Right atrium auricular region (tissue), 2 donors: ENCODE data around the gene PAIP1. TPM values are rescaled to one million over a fixed set of nuclear protein-coding genes. Genes with fewer than 3 reads are reported as not detected.
"Not testable (repeated sequence)": the region's sequence is repeated elsewhere in the genome, so short reads cannot be mapped to it uniquely, and the experiment has no call there.

Source experiments
- DNase-seq: peaks from one replicate; pipeline ENCODE4 v3.0.0-alpha.2; 2019; ENCODE audit warnings: low spot score
- H3K27ac ChIP-seq, 2 donors: fragments of 200-600 bp; sonication (generic); 1 replicate in 1 of 2; 2 replicates in 1 of 2; pipeline ENCODE4 v1.5.1; 2016 to 2019
- H3K27me3 ChIP-seq, 2 donors: fragments of 200-600 bp; sonication (generic); one replicate each; pipeline versions ENCODE4 v1.5.1 to v1.6.0; 2017 to 2019
- H3K36me3 ChIP-seq: fragments of 200-600 bp; sonication (generic); one replicate; pipeline ENCODE4 v1.5.1; 2016
- H3K4me1 ChIP-seq, 2 donors: fragments of 200-600 bp; sonication (generic); one replicate each; pipeline versions ENCODE4 v1.5.1 to v1.6.0; 2017 to 2019
- H3K4me3 ChIP-seq, 2 donors: fragments of 200-600 bp; sonication (generic); 1 replicate in 1 of 2; 2 replicates in 1 of 2; pipeline ENCODE4 v1.5.1; 2017 to 2019; ENCODE audit warnings: mild to moderate bottlenecking in 1 of 2, moderate library complexity in 1 of 2
- H3K9me3 ChIP-seq, 2 donors: fragments of 200-600 bp; sonication (generic); one replicate each; pipeline ENCODE4 v1.5.1; 2019
- CTCF ChIP-seq, 2 donors: fragments of 200-600 bp; sonication (generic); IDR thresholded peaks; one replicate each; pipeline ENCODE4 v1.5.1; 2019; ENCODE audit warnings: antibody characterized with exemption in 2 of 2
- total RNA-seq, 2 donors: library from RNA; depleted of rRNA; stranded (reverse); fragments of >200 nt; gene quantifications; one replicate each; pipeline ENCODE4 v1.1.0, GENCODE V29; 2016

PAIP1 gene
- total RNA-seq, 2 donors from 2014 or later: 68.0 to 80.3 TPM

DNA sequence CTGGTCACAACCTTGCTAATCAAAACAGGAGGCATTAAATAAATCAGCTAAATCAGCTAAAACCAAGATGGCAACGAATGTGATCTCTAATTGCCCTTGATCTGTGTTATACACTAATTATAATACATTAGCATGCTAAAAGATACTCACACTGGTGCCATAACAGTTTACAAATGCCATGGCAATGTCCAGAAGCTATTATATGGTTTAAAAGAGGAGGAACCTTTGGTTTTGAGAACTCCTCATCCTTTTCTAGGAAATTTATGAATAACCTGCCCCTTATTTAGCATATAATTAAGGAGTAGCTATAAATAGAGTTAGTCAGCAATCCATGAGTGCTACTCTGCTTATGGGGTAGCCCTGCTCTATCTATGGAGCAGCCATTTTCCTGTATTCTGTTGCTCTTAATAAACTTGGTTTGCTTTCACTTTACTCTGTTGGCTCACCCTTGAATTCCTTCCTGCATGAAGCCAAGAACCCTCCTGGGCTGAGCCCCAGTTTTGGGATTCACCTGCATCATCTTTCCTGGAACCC is 27.4 kb upstream of the PAIP1 start:
- no peak for TF ChIP-seq CTCF (IDR thresholded peaks at IDR 0.05)
- no peaks in the 10 kb centered on the region for H3K27me3 ChIP-seq
- H3K4me3 ChIP-seq: no peak overlapping the region
- no peaks in the 10 kb centered on the region for H3K4me1 ChIP-seq
- H3K9me3 ChIP-seq: no peaks in the 10 kb centered on the region
- DNase-seq: no peak
- H3K36me3 ChIP-seq: no peaks in the 10 kb centered on the region
- no peak overlapping the region for H3K27ac ChIP-seq

DNA sequence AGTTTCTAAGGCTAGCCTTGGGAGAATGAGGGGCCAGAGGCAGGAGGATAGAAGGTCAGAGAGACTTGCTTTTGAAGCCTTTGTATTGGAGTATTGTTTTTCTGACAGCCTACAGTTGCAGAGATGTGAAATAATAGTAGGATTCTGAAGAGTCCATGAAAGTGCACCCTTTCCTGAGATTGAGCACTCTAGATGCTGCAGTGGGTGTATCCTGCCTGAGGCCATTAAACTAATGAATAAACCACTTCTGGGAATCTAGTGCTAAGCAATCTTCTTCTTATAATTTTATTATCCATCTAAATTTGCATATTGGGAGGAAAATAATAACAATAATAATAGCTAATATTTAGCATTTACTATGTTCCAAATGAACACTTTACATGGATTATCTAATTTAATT is 26.8 kb upstream of the PAIP1 start:
- TF ChIP-seq CTCF (IDR thresholded peaks at IDR 0.05): no peak
- H3K4me3 ChIP-seq: no peak overlapping the region
- no peak for DNase-seq
- H3K27ac ChIP-seq: no peak overlapping the region
- no peaks in the 10 kb centered on the region for H3K9me3 ChIP-seq
- H3K4me1 ChIP-seq: no peaks in the 10 kb centered on the region
- no peaks in the 10 kb centered on the region for H3K36me3 ChIP-seq
- no peaks in the 10 kb centered on the region for H3K27me3 ChIP-seq

DNA sequence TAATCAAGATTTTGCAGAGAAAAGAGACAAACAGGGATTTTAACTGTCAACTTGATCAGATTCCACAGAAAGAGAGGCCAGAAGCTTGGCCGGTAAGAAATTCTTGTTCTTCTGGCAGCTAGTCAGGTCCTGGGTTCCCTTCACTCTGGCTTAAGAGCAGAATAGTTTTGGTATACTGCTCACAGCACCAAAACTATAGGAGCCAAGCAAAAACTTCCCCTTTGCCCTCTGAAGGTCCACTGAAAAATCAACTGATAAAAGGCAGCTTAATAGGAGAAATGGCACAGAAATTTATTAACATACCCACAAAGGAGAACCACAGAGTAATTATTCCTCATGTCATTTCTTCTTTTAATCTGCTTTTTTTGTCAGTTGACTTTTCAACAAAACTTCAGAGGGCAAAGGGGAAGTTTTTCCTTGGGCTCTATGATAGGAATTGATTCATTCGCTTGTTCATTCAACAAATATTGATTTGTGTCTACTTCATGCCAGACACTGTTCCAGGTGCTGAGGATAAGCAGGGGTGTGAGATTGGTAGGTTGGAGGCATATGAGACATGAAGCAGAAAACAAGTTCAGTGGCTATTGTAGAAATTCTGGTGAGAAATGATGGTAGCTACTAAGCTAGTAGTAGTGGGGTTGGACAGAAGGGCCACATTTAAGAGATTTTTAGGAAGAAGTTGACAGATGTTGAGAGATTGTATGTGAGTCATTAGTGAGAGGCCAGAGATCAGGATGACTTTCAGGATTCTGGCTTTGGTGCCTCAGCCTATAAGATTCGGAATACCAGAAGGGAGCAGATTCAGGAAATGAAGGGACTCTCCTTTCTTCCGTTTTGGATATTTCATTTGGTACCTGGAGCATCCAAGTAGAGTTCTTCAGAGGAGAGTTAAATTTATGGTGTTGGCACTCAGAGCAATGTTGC is 25.5 kb upstream of the PAIP1 start:
- no peak for TF ChIP-seq CTCF (IDR thresholded peaks at IDR 0.05)
- Histone ChIP-seq H3K27me3 (no peaks in the 10 kb centered on the region), H3K36me3 (no peaks in the 10 kb centered on the region), H3K9me3 (no peaks in the 10 kb centered on the region), H3K27ac (no peak overlapping the region), H3K4me3 (no peak overlapping the region), H3K4me1 (no peaks in the 10 kb centered on the region)
- DNase-seq: no peak

DNA sequence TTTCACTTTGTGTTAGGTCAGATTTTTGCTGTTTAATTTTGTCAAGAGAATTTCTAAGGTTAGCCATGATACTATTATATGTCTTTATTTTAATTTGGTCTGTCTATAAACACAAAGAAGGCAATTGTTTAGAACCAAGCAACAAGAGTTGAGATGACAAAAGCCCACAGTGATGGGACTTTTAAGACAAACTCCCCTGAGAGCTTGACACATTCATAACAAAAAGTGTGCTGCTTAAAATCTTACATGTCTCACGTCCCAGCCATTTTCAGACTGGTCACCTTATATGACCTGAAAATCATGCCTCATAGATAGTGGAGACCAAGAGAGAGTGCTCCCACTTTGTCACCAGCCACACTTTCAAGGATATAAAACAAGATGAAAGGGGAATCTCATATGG is 24.5 kb upstream of the PAIP1 start:
- no peaks in the 10 kb centered on the region for H3K9me3 ChIP-seq
- no peaks in the 10 kb centered on the region for H3K27me3 ChIP-seq
- H3K27ac ChIP-seq: no peak overlapping the region
- no peak overlapping the region for H3K4me3 ChIP-seq
- no peaks in the 10 kb centered on the region for H3K4me1 ChIP-seq
- DNase-seq: no peak
- no peak for TF ChIP-seq CTCF (IDR thresholded peaks at IDR 0.05)
- no peaks in the 10 kb centered on the region for H3K36me3 ChIP-seq

GRCh38 chr5:43580402-43581210 is 23.7 kb upstream of the PAIP1 start:
- H3K9me3 ChIP-seq, H3K4me1 ChIP-seq, H3K4me3 ChIP-seq, H3K36me3 ChIP-seq, DNase-seq, H3K27me3 ChIP-seq, H3K27ac ChIP-seq: not testable (repeated sequence)

DNA sequence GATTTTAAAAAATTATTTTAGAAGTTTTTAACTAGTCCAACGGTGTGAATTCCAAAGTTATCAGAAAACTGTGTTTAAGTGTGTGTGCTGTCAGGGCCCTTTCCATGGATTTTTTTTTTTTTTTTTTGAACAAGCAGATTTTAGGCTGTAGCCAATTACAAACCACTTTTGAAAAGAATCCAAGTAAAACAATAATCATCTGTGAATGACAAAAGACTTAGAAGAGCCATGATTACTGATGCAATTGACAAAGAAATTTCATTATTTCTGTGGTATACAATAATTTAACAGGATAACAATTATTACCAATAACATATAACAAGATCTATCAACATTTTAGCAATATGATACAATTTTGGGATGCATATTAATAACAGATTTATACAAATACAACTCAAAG is 16.2 kb upstream of the PAIP1 start:
- no peak for DNase-seq
- H3K4me1 ChIP-seq: peaks cover 0 to 21% of the 10 kb centered on the region in 2 donors
- no peaks in the 10 kb centered on the region for H3K9me3 ChIP-seq
- TF ChIP-seq CTCF (IDR thresholded peaks at IDR 0.05): no peak
- peak overlapping the region in 1 of 2 donors; percentile 88 for H3K27ac ChIP-seq
- no peak overlapping the region for H3K4me3 ChIP-seq
- peaks cover 6% of the 10 kb centered on the region for H3K36me3 ChIP-seq
- H3K27me3 ChIP-seq: no peaks in the 10 kb centered on the region
